Heart left ventricle (tissue), 13 donors: ENCODE data around the gene RECK.

Experiments
- CTCF ChIP-seq, 12 donors: fragments of 200-600 bp; sonication (generic) in 4 of 12; IDR thresholded peaks; one replicate each; pipeline versions ENCODE4 v1.5.0 to v1.8.0; 2018 to 2022; ENCODE audit warnings: antibody characterized with exemption in 12 of 12, mild to moderate bottlenecking in 5 of 12
- POLR2A ChIP-seq, 2 donors: fragments of 450-650 bp; IDR thresholded peaks; one replicate each; pipeline ENCODE4 v1.6.1; 2017; ENCODE audit warnings: antibody characterized with exemption in 2 of 2, mild to moderate bottlenecking in 2 of 2, moderate library complexity in 2 of 2
- donor health status: ischemic (EF 13 %, LVEDD 7.1; RV severe dilation, severe dysfunction).
- donor health status: DM: no; HTN: yes; CAD: no.
- donor health status: DM: no; HTN: no; CAD: no.
- donor health status: ischemic (EF 25% LVEDD 6.9; RV normal size, moderate dysfunction).
- donor health status: ischemic (EF 25% LVEDD 5.7; RV mildly dilated, moderate dysfunction).
- donor health status: ischemic (EF 35%, LVEDD 5.7; RV mildly dilated, moderate dysfunction).
- donor health status: nonischemic (EF 11% LVEDD 7.7; RV severe dilation, severe dysfunction).
- donor health status: DM: yes; HTN: yes; CAD: no.
- donor health status: PGD.
- donor health status: ischemic (EF 29% LVEDD 5.4; RV normal size, mild dysfunction).
- donor health status: nonischemic (EF 23%, LVEDD 6.1; RV moderate dilation, normal function).

GRCh38 chr9:36005891-36006290, 30.8 kb upstream of the RECK start:
- TF ChIP-seq CTCF (IDR thresholded peaks at IDR 0.05) (no peak), POLR2A (IDR thresholded peaks at IDR 0.05) (no peak)
